ENCODE measurements around the gene SETDB2. TPM values are rescaled to one million over a fixed set of nuclear protein-coding genes. Genes with fewer than 3 reads are reported as not detected.

The SETDB2 gene
- total and polyA plus RNA-seq, 10 of the 15 experiments (the other 5 are each of a cell fraction or from before 2014, with no cell fraction given), result 1.2 to 10.0 (median 7.4) TPM

DNA sequence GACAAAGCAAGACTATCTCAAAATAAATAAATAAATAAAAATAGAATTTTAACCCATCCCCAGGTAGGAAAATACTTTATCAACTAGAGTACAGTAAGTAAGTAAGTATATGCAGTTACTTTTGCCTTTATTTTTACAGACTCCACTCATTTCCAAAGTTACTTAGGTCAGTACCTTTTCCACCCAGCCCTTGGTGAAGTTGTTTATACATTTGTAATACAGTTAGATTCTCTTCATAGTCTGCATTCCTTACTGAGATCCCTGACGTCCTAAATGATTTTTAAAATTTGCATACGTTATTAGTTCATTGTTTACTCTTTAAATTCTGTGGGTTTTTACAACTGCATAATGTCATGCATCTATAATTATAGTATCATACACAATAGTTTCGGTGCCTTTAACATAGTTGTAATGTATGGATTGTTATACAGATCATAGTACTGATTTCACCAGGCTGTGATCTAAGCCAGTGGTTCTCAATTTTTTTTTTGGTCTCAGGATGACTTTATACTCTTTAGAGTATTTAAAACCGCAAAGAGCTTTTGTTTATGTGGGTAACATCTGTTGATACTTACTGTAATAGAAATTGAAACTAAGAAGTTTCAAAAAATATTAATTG lies 10.4 kb downstream of the SETDB2 start (continued):
- TF ChIP-seq CUX1 (IDR thresholded peaks at IDR 0.05; ENCODE audit: insufficient replicate concordance, low read depth, low read length), result no peak

- BruUV-seq (replicated peaks), result no TSS peak
- in situ Hi-C loops (cut with MboI) (loop anchor here (10.0 kb wide), 1 partner anchor 470 kb away; no protein-coding TSS in a partner anchor), intact Hi-C loops (cut with micrococcal nuclease; ENCODE audit: unreplicated experiment) (no loop called here)
- DNase-seq (ENCODE audit: low read depth, low spot score) (no peak), ATAC-seq (peak; percentile 37), FAIRE-seq (no peak)
- Histone ChIP-seq H3K9ac (ENCODE audit: control insufficient read depth, insufficient read depth, low read length) (no peak overlapping the region), H3K4me2 (ENCODE audit: control insufficient read depth, insufficient read depth) (no peak overlapping the region), H3K27ac (ENCODE audit: control insufficient read depth, insufficient read depth) (peak overlapping the region; percentile 5; the same call in 1 of the 2 replicates), H4K20me1 (ENCODE audit: control insufficient read depth, insufficient read depth) (no peaks in the 10 kb centered on the region), H3K36me3 (ENCODE audit: control insufficient read depth in 2 of 2, insufficient read depth in 2 of 2, low read length in 1 of 2) (no peaks in the 10 kb centered on the region), H3K9me3 (replicated peaks; ENCODE audit: control insufficient read depth, insufficient read depth, low read length) (no peaks in the 10 kb centered on the region), H3K4me3 (no peak overlapping the region), H3K79me2 (ENCODE audit: control insufficient read depth, insufficient read depth, low read length) (peaks cover 3% of the 10 kb centered on the region), H2AFZ (ENCODE audit: control insufficient read depth, low read depth, low read length) (no peak overlapping the region), H3K4me1 (ENCODE audit: control insufficient read depth, insufficient read depth, low read length) (peaks cover 14% of the 10 kb centered on the region; the same call in 1 of the 2 replicates), H3K27me3 (replicated peaks in 1 of 2; ENCODE audit: control insufficient read depth in 2 of 2, insufficient read depth in 2 of 2, low read length in 1 of 2) (no peaks in the 10 kb centered on the region)
- CTCF ChIA-PET, result interaction anchor here (1.6 kb wide), 1 partner anchor 11 kb away, joined by 5 read pairs; the partner anchor contains the start of genes CAB39L and SETDB2
- RAD21 ChIA-PET (ENCODE audit: unreplicated experiment), result interaction anchor here (1.0 to 1.6 kb wide), 4 partner anchors 9 to 174 kb away, joined by 3 to 6 read pairs (median 4); partner anchors contain the start of genes ARL11, CAB39L and SETDB2
- no peak for TF ChIP-seq TBL1XR1 (IDR thresholded peaks at IDR 0.05; ENCODE audit: low read depth, low read length)
- SMC1A ChIA-PET (ENCODE audit: uncharacterized antibody, unreplicated experiment), result interaction anchor here (0.7 to 1.4 kb wide), 5 partner anchors 9 to 556 kb away, joined by 3 to 9 read pairs (median 4); partner anchors contain the start of gene SETDB2
- POLR2A ChIA-PET, result interaction anchor here (0.5 to 3.5 kb wide), 4 partner anchors 11 to 434 kb away, joined by 3 to 25 read pairs (median 4); partner anchors contain the start of genes CAB39L and SETDB2
Observed at GRCh38 chr13:49455007-49455398, 10.9 kb downstream of the SETDB2 start.

All from GM12878 (cell line).